Measurements from ENCODE around the gene MEF2C. TPM values are rescaled to one million over a fixed set of nuclear protein-coding genes. Genes with fewer than 3 reads are reported as not detected.

The MEF2C gene
- polyA plus RNA-seq, 1 donor = 42.4 TPM

DNA sequence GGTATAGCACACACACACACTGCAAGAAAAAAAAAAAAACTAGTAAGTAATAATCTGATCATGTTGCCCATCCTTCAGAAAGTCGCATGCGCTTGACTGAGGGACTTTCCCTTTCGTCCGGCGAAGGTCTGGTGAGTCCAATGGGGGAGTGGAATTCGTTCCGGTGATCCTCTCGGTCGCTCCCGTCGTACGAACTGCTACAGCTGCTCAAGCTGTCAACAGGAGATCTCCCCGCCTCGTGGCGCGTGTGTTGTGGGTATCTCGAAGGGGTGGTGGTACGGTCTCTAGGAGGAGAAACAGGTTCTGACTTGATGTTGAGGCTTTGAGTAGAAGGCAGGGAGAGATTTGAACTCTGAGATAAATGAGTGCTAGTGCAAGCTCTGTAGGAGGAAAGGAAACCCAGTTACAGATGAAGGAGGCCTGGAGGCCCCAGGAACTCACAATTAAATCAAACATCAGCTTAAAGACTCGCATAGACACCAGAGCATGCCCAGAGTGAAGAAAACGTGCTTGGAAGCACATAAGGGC is 160.4 kb downstream of the MEF2C start:
- DNase-seq = no peak

GRCh38 chr5:88719434-88719833 is 163.6 kb downstream of the MEF2C start:
- no peak for DNase-seq

DNA sequence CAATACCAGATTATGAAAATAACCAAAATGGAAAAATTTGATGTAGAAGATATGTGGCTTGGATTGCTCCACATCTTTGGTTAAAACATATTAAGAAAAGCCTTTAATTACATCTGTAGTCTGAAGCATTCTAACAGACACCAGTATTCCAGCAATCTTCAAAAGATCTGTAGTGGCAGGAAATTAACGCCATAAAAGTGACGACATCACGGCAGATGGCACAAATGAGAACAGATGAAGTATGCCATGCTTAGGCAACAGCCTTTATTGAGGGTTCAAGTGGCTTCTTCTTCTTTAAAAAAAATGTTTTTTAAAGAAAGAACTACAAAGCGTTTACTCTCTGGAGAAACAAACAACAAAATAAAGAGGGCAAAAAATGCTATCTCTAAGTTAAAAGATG is 164.2 kb downstream of the MEF2C start:
- no peak for DNase-seq

DNA sequence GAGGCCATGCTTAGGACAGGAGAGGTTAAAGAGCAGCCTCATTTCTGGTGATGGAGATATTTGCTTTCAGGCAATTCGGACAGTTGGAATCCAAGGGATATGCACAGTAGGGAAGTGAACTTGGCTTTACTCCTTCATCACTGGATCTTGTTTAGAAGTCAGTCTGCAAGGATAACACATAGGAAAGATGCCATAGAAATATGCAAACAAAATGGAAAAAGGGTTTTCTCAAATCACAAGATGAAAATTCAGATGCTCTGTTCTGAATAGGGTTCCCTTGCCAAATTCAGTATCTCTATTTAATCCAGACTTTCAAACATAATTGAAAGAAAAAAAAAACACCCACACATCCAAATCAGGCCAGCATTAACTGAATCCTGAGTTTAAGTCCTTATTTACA is 166.9 kb downstream of the MEF2C start:
- DNase-seq = no peak

DNA sequence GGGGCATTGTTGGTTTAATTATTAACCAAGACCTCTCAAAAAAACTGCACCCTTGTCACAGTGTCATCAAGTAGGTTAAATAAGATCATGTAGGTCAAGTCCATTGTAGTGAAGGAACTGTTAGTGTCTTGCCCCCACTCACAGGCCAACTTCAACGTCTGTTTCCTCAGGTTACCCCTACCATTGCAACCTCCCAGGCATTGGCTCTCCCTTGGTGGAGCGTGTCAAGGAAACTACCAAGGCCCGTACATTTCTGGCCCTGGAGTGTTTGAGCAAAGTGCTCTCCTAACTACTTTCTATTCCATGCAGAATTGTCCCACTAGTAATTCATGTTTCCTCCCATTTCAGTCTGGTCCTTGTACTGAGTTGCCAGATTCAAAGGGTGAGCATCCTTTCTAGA is 167.5 kb downstream of the MEF2C start:
- DNase-seq = no peak

GRCh38 chr5:88713818-88714217 is 169.2 kb downstream of the MEF2C start:
- DNase-seq = no peak

DNA sequence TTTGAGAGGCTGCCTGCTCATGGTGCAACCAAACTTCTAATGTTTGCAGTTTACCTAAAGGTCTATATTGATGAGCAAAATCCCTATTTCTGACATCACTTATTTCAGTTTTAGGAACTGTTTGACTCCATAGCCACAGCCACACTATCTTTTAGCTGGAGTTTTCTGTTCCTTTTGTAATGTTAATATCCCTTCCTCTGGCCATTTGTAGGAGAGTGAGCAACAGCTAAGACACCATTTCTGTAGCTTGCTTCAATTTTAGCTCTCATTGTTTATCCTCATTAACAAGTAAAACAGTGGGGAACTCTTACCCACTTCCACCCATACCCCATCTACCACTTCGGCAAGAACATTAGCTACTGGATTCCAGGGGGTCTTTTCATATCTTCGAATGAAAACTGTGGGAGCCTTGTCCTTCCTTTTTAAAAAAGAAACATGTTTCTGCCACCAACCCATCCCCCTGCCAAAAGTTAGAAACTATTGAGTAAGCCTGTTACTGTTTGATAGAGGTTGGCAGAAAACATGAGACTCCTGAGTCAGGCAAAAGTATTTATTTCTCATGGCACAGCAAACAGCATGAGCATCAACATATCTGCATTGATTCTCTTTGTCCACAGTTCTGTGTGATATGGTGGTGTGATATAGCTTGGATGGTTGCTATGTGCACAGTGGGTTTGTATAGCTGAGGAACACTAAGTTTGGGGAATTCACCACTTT is 174.1 kb downstream of the MEF2C start:
- DNase-seq = no peak

GRCh38 chr5:88708021-88708420 is 175.0 kb downstream of the MEF2C start:
- no peak for DNase-seq

DNA sequence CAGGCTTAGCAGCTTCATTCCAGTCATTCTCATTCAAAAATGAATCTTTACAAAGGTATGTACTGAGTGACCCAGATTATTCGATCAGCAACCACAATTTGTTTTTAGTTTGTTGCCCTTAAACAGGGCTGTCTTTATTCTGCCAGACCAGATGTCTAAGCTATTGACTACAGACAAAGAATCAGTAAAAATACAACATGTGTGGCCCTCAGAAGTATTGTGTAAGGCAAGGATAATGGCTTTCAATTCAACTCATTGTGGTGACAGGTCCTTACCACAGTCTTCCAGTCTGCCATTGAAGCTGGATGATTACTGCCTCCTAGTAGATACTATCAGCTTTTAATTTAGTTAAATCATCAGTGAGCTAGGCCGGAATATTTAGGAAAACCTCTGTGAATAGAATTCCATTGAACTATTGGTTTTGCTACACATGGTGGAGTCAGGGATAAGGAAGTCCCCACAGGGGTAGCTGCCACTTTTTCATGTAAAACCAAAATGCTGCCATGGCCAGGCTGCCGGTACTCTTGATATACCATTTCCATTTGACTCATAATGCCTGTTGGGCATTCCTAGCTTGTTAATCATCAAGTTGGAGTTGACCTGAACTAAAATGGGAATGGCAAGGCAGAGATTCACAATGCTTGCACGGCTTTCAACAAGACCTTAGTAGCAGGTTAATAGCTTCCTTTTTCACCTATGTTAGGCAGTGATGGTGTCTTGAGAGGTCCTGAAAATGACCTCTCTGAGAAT is 175.6 kb downstream of the MEF2C start:
- no peak for DNase-seq

GRCh38 chr5:88702332-88702731 is 180.7 kb downstream of the MEF2C start:
- DNase-seq = no peak

DNA sequence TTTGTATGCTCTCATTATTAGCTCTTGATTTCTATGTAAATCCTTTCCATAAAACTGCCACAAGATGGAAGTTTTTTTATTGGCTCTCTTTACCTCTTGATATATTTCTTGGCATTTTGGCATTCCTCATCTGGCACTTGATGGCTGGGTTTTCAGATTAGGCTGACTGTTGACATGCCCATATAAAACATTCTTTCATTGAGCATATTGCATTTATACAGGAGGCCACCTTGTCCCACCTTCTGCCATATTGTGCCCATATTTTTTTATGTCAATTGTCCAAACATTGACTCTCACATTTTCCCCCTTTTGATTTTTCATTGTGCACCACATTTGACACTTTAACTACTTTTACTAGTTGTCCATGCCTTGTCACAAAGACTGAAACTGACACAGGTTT is 182.9 kb downstream of the MEF2C start:
- no peak for DNase-seq

DNA sequence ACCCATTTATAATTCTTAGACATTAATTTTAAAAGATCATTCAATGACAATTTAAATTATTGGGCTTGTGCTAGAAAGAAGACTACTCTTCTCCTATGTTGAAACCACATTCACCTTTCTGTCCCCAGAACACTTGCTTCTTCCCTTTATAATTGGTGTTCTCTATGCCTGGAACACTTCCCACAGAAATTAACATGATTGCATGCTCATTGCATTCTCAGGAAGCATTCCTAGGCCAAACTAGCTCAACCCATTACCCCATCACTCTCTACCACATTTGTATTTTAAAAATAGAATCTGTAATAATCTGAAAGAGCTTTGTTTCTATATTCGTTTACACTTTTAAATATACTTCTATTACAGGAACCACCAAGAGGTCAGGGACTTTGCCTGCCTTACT is 184.7 kb downstream of the MEF2C start:
- DNase-seq = no peak

DNA sequence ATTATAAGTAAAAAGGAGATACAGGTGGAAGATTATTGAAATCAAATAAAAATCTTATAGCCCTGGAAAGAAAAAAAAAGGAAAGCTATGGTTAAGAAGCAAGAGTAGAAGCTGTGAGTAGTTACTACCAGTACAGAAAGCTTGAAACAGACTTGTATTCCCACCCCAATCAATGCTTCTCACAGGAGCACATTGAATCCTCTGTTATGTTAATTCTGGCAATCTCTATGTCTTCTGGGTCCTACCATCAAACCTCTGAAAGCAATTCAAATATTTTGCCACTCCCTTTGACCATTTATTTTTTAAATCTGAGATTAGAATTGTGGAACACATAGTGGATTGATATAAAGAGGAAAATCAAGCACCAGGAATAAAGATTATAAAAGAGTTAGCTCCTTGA is 186.5 kb downstream of the MEF2C start:
- no peak for DNase-seq

- DNase-seq = no peak
Observed at GRCh38 chr5:88695931-88696330, 187.1 kb downstream of the MEF2C start.

- no peak for DNase-seq
Observed at GRCh38 chr5:88695232-88695631, 187.8 kb downstream of the MEF2C start.

DNA sequence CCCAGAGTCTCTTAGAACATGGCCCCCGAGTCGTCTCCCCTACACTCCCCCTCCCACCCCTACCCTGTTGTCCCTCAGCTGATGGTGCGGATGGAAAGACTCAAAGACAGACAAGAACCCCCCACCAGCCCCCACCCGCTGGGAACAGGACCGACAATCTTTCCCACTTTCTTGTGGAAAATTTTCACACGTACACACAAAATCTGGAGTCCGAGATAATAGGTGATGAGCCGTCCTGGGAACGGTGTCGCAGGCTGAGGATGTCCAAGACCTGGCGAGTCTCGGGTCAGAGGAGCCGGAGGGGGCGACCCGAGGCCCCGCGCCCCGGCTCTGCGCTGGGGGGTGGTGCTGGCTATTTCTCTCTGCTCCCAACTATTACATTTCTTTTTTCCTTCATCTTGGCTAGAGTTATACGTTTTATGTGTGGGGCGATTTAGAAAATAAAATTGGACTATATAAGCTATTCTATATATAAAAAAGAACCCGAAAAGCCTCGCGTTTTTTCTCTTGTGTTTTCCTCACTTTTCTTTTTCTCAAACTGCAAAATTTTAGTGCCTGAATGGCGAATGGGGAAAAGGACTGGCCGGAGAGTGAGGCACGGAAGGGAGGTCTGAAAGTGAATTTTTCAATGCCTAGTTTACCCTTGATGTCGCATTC is 188.8 kb downstream of the MEF2C start:
- no peak for DNase-seq

GRCh38 chr5:88693071-88693932 is 189.7 kb downstream of the MEF2C start:
- no peak for DNase-seq

- no peak for DNase-seq
Observed at GRCh38 chr5:88691945-88692868, 190.8 kb downstream of the MEF2C start.

DNA sequence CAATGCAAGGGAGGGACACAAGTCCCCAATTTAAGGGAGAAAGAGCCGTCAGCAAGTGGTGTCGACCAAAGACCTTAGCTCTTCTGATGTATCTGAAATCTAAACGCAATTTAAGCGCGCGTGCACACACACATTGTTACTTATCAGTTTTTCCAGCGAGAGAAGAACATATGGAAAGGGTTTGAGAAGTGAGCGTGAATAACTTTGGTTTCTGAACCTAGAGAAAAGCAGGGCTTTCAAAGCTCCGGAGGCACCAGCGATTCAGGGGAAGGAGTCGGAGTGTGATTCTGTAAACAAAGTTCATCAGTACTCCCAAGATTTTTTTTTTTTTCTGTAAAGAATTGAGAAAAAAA is 191.8 kb downstream of the MEF2C start:
- DNase-seq = no peak

GRCh38 chr5:88690409-88691229 is 192.4 kb downstream of the MEF2C start:
- DNase-seq = no peak

All from left kidney (tissue), 2 donors.